Liver (tissue), 3 donors: Measurements from ENCODE around the gene ACO2.

Source experiments
- CTCF ChIP-seq: fragments of 150-350 bp; IDR thresholded peaks from 2 replicates; pipeline ENCODE4 v1.5.1; 2017; ENCODE audit warnings: improper control_type of control experiment, low read depth, low read length; ENCODE audit not compliant: missing input control
- FOXA1 ChIP-seq: IDR thresholded peaks from 2 replicates; pipeline ENCODE4 v1.6.1; 2016; ENCODE audit warnings: antibody characterized with exemption
- GABPA ChIP-seq, 2 donors: IDR thresholded peaks in 1 of 2; conservative IDR thresholded peaks in 1 of 2; 2 replicates each; pipeline ENCODE4 v1.6.1; 2016; ENCODE audit warnings: antibody characterized with exemption in 2 of 2, mild to moderate bottlenecking in 1 of 2, moderate library complexity in 1 of 2
- MAX ChIP-seq: IDR thresholded peaks from 2 replicates; pipeline ENCODE4 v1.6.1; 2016; ENCODE audit warnings: antibody characterized with exemption
- NR2F2 ChIP-seq: IDR thresholded peaks from 2 replicates; pipeline ENCODE4 v1.6.1; 2016; ENCODE audit warnings: antibody characterized with exemption
- RAD21 ChIP-seq, 2 donors: IDR thresholded peaks; 2 replicates each; pipeline ENCODE4 v1.6.1; 2016; ENCODE audit warnings: antibody characterized with exemption in 2 of 2, mild to moderate bottlenecking in 2 of 2
- RXRA ChIP-seq, 2 donors: IDR thresholded peaks; 2 replicates each; pipeline ENCODE4 v1.6.1; 2017 to 2018; ENCODE audit warnings: antibody characterized with exemption in 2 of 2, mild to moderate bottlenecking in 1 of 2
- TAF1 ChIP-seq: conservative IDR thresholded peaks from 2 replicates; pipeline ENCODE4 v1.6.1; 2016; ENCODE audit warnings: antibody characterized with exemption, mild to moderate bottlenecking
- TF ChIP-seq, protein P1 (sequence below): IDR thresholded peaks from 2 replicates; pipeline ENCODE4 v1.6.1; 2016; ENCODE audit warnings: antibody characterized with exemption, mild to moderate bottlenecking
- donor health status: healthy.
- donor health status: healthy.

GRCh38 chr22:41540006-41540315, 71.0 kb downstream of the ACO2 start:
- TF ChIP-seq CTCF (no peak), FOXA1 (no peak), TAF1 (no peak), RXRA (IDR thresholded peaks at IDR 0.05) (no peak), GABPA (IDR thresholded peaks at IDR 0.05 in 1 of 2, conservative IDR thresholded peaks at IDR 0.05 in 1 of 2) (no peak), MAX (no peak), RAD21 (IDR thresholded peaks at IDR 0.05) (no peak), NR2F2 (no peak)
- TF ChIP-seq, protein P1, sequence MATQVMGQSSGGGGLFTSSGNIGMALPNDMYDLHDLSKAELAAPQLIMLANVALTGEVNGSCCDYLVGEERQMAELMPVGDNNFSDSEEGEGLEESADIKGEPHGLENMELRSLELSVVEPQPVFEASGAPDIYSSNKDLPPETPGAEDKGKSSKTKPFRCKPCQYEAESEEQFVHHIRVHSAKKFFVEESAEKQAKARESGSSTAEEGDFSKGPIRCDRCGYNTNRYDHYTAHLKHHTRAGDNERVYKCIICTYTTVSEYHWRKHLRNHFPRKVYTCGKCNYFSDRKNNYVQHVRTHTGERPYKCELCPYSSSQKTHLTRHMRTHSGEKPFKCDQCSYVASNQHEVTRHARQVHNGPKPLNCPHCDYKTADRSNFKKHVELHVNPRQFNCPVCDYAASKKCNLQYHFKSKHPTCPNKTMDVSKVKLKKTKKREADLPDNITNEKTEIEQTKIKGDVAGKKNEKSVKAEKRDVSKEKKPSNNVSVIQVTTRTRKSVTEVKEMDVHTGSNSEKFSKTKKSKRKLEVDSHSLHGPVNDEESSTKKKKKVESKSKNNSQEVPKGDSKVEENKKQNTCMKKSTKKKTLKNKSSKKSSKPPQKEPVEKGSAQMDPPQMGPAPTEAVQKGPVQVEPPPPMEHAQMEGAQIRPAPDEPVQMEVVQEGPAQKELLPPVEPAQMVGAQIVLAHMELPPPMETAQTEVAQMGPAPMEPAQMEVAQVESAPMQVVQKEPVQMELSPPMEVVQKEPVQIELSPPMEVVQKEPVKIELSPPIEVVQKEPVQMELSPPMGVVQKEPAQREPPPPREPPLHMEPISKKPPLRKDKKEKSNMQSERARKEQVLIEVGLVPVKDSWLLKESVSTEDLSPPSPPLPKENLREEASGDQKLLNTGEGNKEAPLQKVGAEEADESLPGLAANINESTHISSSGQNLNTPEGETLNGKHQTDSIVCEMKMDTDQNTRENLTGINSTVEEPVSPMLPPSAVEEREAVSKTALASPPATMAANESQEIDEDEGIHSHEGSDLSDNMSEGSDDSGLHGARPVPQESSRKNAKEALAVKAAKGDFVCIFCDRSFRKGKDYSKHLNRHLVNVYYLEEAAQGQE = no peak
